ENCODE measurements around the gene FSD1.

- TF ChIP-seq CTCF (IDR thresholded peaks at IDR 0.05; ENCODE audit: low read depth, low read length) (no peak), EZH2phosphoT487 (IDR thresholded peaks at IDR 0.05; ENCODE audit: low read depth) (no peak)
Observed at GRCh38 chr19:4360081-4360569, 55.7 kb downstream of the FSD1 start.

Data from OCI-LY3 (cell line).